Activated CD4-positive, alpha-beta T cell treated with anti-CD3 and anti-CD28 coated beads, Interleukin-2, amount 10 ng/mL, durations not matched to agents 7 days and 5 days (primary cell): ENCODE data around the gene GPC3. TPM values are rescaled to one million over a fixed set of nuclear protein-coding genes. Genes with fewer than 3 reads are reported as not detected.
"Not testable (repeated sequence)": the region's sequence is repeated elsewhere in the genome, so short reads cannot be mapped to it uniquely, and the experiment has no call there.

Experiments
- CTCF ChIA-PET: fragments of 350-600 bp; sonication (Branson Sonifier 250); formaldehyde crosslinking; loops from one replicate; lab custom pipeline; 2021; ENCODE audit warnings: antibody characterized with exemption; lab: Charles Lee
- POLR2A ChIA-PET: fragments of 350-600 bp; sonication (Branson Sonifier 250); formaldehyde crosslinking; loops from one replicate; lab custom pipeline; 2021; ENCODE audit warnings: antibody characterized with exemption; lab: Charles Lee
- DNase-seq: peaks from one replicate; pipeline ENCODE4 v3.0.0-alpha.2; 2020
- H3K27ac Mint-ChIP-seq: one replicate; pipeline ENCODE4 v1.8.0; 2021; ENCODE audit warnings: mild to moderate bottlenecking, moderate library complexity, mixed read lengths
- H3K27me3 Mint-ChIP-seq: one replicate; pipeline ENCODE4 v1.8.0; 2021; ENCODE audit warnings: mixed read lengths
- H3K36me3 Mint-ChIP-seq: one replicate; pipeline ENCODE4 v1.8.0; 2021; ENCODE audit warnings: low read depth, mixed read lengths
- H3K4me1 Mint-ChIP-seq: one replicate; pipeline ENCODE4 v1.8.0; 2021; ENCODE audit warnings: mixed read lengths
- H3K4me3 Mint-ChIP-seq: one replicate; pipeline ENCODE4 v1.8.0; 2021; ENCODE audit warnings: mild to moderate bottlenecking, moderate library complexity, mixed read lengths
- H3K9me3 Mint-ChIP-seq: one replicate; pipeline ENCODE4 v1.8.0; 2021; ENCODE audit warnings: mixed read lengths
- total RNA-seq, 2 experiments: library from RNA; stranded (reverse); gene quantifications; one replicate each; pipeline ENCODE4 v1.2.3, GENCODE V29; 2021

The GPC3 gene
- total RNA-seq, 2 experiments from 2014 or later = 0.81 to 1.0 TPM

DNA sequence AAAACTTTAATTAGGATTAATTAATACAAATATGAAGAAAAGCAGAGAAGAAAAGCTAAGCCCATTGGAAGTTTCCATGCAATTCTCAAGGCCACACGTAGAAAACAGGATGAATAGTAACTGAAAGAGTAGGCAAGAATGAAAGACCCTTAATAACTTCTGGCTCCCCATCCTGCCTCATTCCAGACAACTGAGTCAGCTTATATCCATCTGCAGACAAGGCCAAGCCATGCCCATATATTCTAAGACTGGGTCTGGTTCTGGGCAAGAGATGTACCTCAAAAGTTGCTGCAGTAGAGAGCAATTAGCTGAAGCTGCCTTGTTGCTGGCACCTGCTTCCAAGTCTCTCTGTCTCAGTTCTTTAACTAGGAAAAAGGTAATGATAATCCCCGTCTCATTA lies 244.1 kb downstream of the GPC3 start:
- POLR2A ChIA-PET = no interaction called here
- H3K4me3 Mint-ChIP-seq = no peak overlapping the region
- H3K4me1 Mint-ChIP-seq = peaks cover 14% of the 10 kb centered on the region
- no peaks in the 10 kb centered on the region for H3K9me3 Mint-ChIP-seq
- no peaks in the 10 kb centered on the region for H3K36me3 Mint-ChIP-seq
- no peaks in the 10 kb centered on the region for H3K27me3 Mint-ChIP-seq
- no peak for DNase-seq
- CTCF ChIA-PET = interaction anchor here (0.6 kb wide), 1 partner anchor 369 kb away, joined by 4 read pairs; no protein-coding TSS in a partner anchor
- no peak overlapping the region for H3K27ac Mint-ChIP-seq

- Mint-ChIP-seq H3K9me3 (peaks cover 2% of the 10 kb centered on the region), H3K36me3 (no peaks in the 10 kb centered on the region), H3K27me3 (no peaks in the 10 kb centered on the region), H3K27ac (no peak overlapping the region), H3K4me1 (peaks cover 16% of the 10 kb centered on the region), H3K4me3 (no peak overlapping the region)
- POLR2A ChIA-PET = no interaction called here
- DNase-seq = no peak
- CTCF ChIA-PET = no interaction called here
These were observed 258.8 kb downstream of the GPC3 start for GRCh38 chrX:133726642-133727041.

DNA sequence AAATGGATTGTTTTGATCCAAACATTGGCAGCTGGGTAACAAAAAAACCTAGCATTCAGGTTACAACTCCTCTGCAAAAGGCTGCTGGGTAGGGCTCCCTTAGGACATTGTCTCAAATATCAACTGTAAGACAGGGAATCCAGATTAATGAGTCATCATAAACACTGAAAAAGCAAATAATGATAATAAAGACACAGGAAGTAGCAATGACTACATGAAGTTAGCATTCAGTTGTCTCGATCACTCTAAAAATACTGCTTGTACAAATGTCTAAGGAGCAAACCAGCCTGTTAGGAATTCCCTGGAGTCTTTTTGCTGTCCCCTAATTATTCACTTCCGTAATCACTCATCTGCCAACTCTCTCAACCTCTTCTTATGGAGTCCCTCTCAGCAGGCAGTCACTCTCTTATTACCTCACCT lies 259.2 kb downstream of the GPC3 start:
- H3K36me3 Mint-ChIP-seq = no peaks in the 10 kb centered on the region
- ChIA-PET POLR2A (no interaction called here), CTCF (no interaction called here)
- no peak overlapping the region for H3K4me3 Mint-ChIP-seq
- no peak overlapping the region for H3K27ac Mint-ChIP-seq
- no peak for DNase-seq
- H3K27me3 Mint-ChIP-seq = no peaks in the 10 kb centered on the region
- H3K9me3 Mint-ChIP-seq = peaks cover 2% of the 10 kb centered on the region
- H3K4me1 Mint-ChIP-seq = peaks cover 16% of the 10 kb centered on the region

DNA sequence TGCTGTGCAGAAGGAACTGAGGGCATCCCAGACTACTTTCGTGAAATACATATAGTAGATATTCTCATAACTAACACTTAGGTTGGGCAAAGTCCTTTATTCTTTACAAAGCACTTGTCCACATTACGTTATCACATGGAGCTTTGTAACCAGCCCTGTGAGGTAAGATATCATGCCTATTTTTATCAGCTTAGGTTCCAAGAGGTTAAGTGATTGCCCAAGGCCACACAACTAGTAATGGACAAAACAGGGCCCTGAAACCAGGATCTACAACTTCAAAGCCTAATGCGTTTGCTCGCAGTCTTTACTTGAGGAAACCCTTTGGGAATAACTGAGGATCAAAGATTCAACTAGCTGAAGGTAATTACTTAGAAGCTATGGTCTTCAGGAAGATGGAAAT lies 261.5 kb downstream of the GPC3 start:
- peaks cover 2% of the 10 kb centered on the region for H3K9me3 Mint-ChIP-seq
- H3K36me3 Mint-ChIP-seq = no peaks in the 10 kb centered on the region
- no peaks in the 10 kb centered on the region for H3K27me3 Mint-ChIP-seq
- no peak overlapping the region for H3K4me3 Mint-ChIP-seq
- DNase-seq = no peak
- CTCF ChIA-PET = no interaction called here
- H3K27ac Mint-ChIP-seq = no peak overlapping the region
- POLR2A ChIA-PET = no interaction called here
- peaks cover 16% of the 10 kb centered on the region for H3K4me1 Mint-ChIP-seq

- peaks cover 2% of the 10 kb centered on the region for H3K9me3 Mint-ChIP-seq
- H3K4me3 Mint-ChIP-seq = peak overlapping the region; percentile 21
- peaks cover 17% of the 10 kb centered on the region for H3K4me1 Mint-ChIP-seq
- no peaks in the 10 kb centered on the region for H3K27me3 Mint-ChIP-seq
- no peak for DNase-seq
- peak overlapping the region; percentile 73 for H3K27ac Mint-ChIP-seq
- no peaks in the 10 kb centered on the region for H3K36me3 Mint-ChIP-seq
- ChIA-PET POLR2A (no interaction called here), CTCF (no interaction called here)
These were observed 262.6 kb downstream of the GPC3 start for GRCh38 chrX:133722756-133723155.

GRCh38 chrX:133720269-133720668 lies 265.1 kb downstream of the GPC3 start:
- peaks cover 21% of the 10 kb centered on the region for H3K4me1 Mint-ChIP-seq
- CTCF ChIA-PET, POLR2A ChIA-PET, H3K36me3 Mint-ChIP-seq, DNase-seq, H3K27me3 Mint-ChIP-seq, H3K4me3 Mint-ChIP-seq, H3K27ac Mint-ChIP-seq, H3K9me3 Mint-ChIP-seq: not testable (repeated sequence)

- H3K36me3 Mint-ChIP-seq = no peaks in the 10 kb centered on the region
- no peaks in the 10 kb centered on the region for H3K27me3 Mint-ChIP-seq
- CTCF ChIA-PET = no interaction called here
- H3K27ac Mint-ChIP-seq = no peak overlapping the region
- POLR2A ChIA-PET = no interaction called here
- no peaks in the 10 kb centered on the region for H3K9me3 Mint-ChIP-seq
- no peak overlapping the region for H3K4me3 Mint-ChIP-seq
- peaks cover 5% of the 10 kb centered on the region for H3K4me1 Mint-ChIP-seq
- no peak for DNase-seq
These were observed 269.7 kb downstream of the GPC3 start for GRCh38 chrX:133715715-133716114.

GRCh38 chrX:133709501-133709900 lies 275.9 kb downstream of the GPC3 start:
- CTCF ChIA-PET = no interaction called here
- Mint-ChIP-seq H3K36me3 (no peaks in the 10 kb centered on the region), H3K27me3 (no peaks in the 10 kb centered on the region), H3K4me3 (no peak overlapping the region), H3K4me1 (no peaks in the 10 kb centered on the region), H3K9me3 (no peaks in the 10 kb centered on the region), H3K27ac (no peak overlapping the region)
- POLR2A ChIA-PET = no interaction called here
- DNase-seq = no peak

- H3K36me3 Mint-ChIP-seq = no peaks in the 10 kb centered on the region
- CTCF ChIA-PET = no interaction called here
- no peaks in the 10 kb centered on the region for H3K4me1 Mint-ChIP-seq
- no peaks in the 10 kb centered on the region for H3K27me3 Mint-ChIP-seq
- no peak overlapping the region for H3K4me3 Mint-ChIP-seq
- POLR2A ChIA-PET = no interaction called here
- H3K9me3 Mint-ChIP-seq = no peaks in the 10 kb centered on the region
- H3K27ac Mint-ChIP-seq = no peak overlapping the region
- no peak for DNase-seq
These were observed 278.5 kb downstream of the GPC3 start for GRCh38 chrX:133706890-133707289.

DNA sequence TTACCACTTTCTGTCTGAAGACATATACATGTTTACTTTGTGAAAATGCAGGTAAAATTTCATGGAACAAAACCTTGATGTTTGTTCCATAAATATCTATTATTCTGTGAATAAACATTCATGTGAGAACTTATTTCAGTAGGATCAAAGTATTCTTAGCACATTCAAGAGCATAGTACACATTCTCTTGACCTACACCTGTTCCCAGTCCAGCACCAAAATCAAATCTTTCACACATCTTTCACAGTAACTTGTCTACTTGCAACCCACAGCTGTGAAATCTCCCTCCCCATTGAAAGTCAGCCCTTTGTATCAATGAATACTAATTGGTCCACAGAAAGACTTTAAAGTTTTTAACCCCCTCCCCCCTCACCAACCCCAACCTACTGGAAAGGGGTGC lies 283.2 kb downstream of the GPC3 start:
- no peaks in the 10 kb centered on the region for H3K4me1 Mint-ChIP-seq
- H3K27me3 Mint-ChIP-seq = no peaks in the 10 kb centered on the region
- no peaks in the 10 kb centered on the region for H3K9me3 Mint-ChIP-seq
- no peak overlapping the region for H3K4me3 Mint-ChIP-seq
- H3K27ac Mint-ChIP-seq = no peak overlapping the region
- ChIA-PET CTCF (no interaction called here), POLR2A (no interaction called here)
- no peaks in the 10 kb centered on the region for H3K36me3 Mint-ChIP-seq
- DNase-seq = no peak

DNA sequence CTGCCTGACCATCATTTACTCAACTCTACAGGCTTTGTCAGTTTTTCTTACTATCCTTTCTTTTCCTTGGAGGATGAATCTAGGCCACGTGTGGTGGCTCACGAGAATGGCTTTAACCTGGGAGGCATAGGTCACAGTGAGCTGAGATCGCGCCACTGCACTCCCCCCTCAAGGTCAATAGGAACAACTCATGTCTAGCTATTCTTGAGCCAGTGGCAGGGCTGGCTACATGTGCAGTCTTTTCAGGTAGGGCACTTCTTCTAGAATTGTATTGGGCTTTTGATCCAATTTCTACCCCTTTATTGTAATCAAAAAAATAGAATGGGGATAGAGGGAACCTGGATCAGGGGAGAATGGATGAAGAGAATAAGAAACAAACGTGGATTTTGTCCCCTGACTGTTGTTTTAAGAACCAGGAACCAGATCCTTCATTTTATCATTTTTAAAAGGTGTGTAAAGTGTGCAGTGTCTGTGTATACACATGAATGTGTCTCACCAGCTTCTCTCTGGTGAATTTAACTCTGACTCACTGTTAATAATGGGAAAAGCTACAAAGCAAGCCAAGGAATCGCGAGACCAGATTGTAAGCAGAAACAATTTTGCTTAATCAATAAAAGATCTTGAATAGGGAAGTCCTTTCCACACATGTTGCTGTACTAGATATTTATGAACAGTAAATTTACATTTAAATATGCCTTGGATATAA lies 286.2 kb downstream of the GPC3 start:
- Mint-ChIP-seq H3K36me3 (no peaks in the 10 kb centered on the region), H3K4me3 (no peak overlapping the region), H3K4me1 (no peaks in the 10 kb centered on the region), H3K9me3 (no peaks in the 10 kb centered on the region), H3K27me3 (no peaks in the 10 kb centered on the region), H3K27ac (no peak overlapping the region)
- CTCF ChIA-PET = no interaction called here
- DNase-seq = no peak
- POLR2A ChIA-PET = no interaction called here

DNA sequence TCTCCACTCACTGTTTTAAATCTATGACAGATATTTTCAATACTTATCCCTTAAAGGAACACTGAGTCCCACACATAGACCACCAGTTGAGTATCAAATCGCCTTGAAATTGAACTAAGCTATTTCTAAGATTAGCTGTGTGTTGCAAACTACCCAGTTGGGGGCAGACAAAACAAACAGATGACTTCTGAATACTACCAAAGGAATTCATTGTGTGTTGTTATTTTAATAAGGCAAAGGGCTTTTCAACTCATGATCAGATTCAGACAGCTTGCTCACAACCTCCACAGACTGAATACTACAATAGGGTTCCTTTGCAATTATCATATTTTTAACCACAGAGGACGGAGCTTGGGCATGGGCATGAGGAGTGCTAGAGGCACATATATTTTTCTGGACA lies 287.1 kb downstream of the GPC3 start:
- DNase-seq = no peak
- Mint-ChIP-seq H3K9me3 (no peaks in the 10 kb centered on the region), H3K36me3 (no peaks in the 10 kb centered on the region), H3K27ac (no peak overlapping the region), H3K4me1 (no peaks in the 10 kb centered on the region), H3K4me3 (no peak overlapping the region), H3K27me3 (no peaks in the 10 kb centered on the region)
- POLR2A ChIA-PET = no interaction called here
- CTCF ChIA-PET = interaction anchor here (1.2 kb wide), 1 partner anchor 28 kb away, joined by 3 read pairs; no protein-coding TSS in a partner anchor

DNA sequence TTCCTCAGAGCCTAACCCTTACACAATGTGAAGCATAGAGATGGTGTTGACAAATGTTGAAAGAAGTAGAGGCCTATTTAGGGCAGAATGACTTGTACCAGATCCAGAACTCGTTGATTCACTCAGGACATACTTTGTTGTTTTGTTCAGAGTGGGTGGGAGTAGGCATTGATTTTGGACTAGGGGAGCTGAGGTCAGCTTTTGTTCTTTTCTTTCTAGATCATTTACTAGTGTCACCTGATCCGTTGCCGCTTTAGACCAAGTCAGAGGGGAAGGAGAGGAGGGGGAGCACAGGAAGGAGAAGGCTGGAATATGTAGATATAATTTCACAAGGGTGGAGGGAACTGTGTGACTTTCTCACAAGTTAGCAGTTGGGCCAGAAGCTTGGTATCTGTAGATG lies 287.7 kb downstream of the GPC3 start:
- no peak for DNase-seq
- Mint-ChIP-seq H3K27me3 (no peaks in the 10 kb centered on the region), H3K36me3 (no peaks in the 10 kb centered on the region), H3K27ac (no peak overlapping the region), H3K4me1 (no peaks in the 10 kb centered on the region), H3K9me3 (no peaks in the 10 kb centered on the region), H3K4me3 (no peak overlapping the region)
- ChIA-PET POLR2A (no interaction called here), CTCF (interaction anchor here (0.5 to 1.2 kb wide), 2 partner anchors 27 to 1673 kb away, joined by 3 read pairs; no protein-coding TSS in a partner anchor)
